Peyer's patch (tissue), 4 donors: ENCODE results near the gene CTNNBL1. TPM values are rescaled to one million over a fixed set of nuclear protein-coding genes. Genes with fewer than 3 reads are reported as not detected.
"Not testable (repeated sequence)": the region's sequence is repeated elsewhere in the genome, so short reads cannot be mapped to it uniquely, and the experiment has no call there.

Experiments
- DNase-seq, 3 donors: peaks; one replicate each; pipeline ENCODE4 v3.0.0-alpha.2; 2017 to 2019
- H3K27ac ChIP-seq, 4 donors: fragments of 200-600 bp; sonication (generic); one replicate each; pipeline ENCODE4 v1.5.1; 2016 to 2019
- H3K27me3 ChIP-seq, 2 donors: fragments of 200-600 bp; sonication (generic); one replicate each; pipeline ENCODE4 v1.5.1; 2019
- H3K36me3 ChIP-seq, 3 donors: fragments of 200-600 bp; sonication (generic); one replicate each; pipeline ENCODE4 v1.5.1; 2016 to 2019
- H3K4me1 ChIP-seq, 4 donors: fragments of 200-600 bp; sonication (generic); one replicate each; pipeline ENCODE4 v1.5.1; 2016 to 2019
- H3K4me3 ChIP-seq, 4 donors: fragments of 200-600 bp; sonication (generic); 1 replicate in 3 of 4; 2 replicates in 1 of 4; pipeline ENCODE4 v1.5.1; 2016 to 2019; ENCODE audit warnings: mild to moderate bottlenecking in 1 of 4
- H3K9me3 ChIP-seq, 4 donors: fragments of 200-600 bp; sonication (generic); one replicate each; pipeline ENCODE4 v1.5.1; 2016 to 2019; ENCODE audit warnings: mild to moderate bottlenecking in 1 of 4
- POLR2A ChIP-seq, 2 donors: fragments of 450-650 bp; IDR thresholded peaks; one replicate each; pipeline ENCODE4 v1.5.1; 2017; ENCODE audit warnings: antibody characterized with exemption in 2 of 2, mild to moderate bottlenecking in 2 of 2, moderate library complexity in 2 of 2
- total RNA-seq, 4 donors: library from RNA; depleted of rRNA; stranded (reverse); fragments of >200 nt; gene quantifications; one replicate each; pipeline ENCODE4 v1.1.0, GENCODE V29; 2016
- TF ChIP-seq, protein P1 (sequence below), 6 experiments: fragments of 450-650 bp in 4 of 6; fragments of 200-600 bp in 2 of 6; sonication (generic) in 1 of 6; IDR thresholded peaks; one replicate each; pipeline ENCODE4 v1.5.1; 2017 to 2019; ENCODE audit warnings: antibody characterized with exemption in 6 of 6, mild to moderate bottlenecking in 3 of 6, moderate library complexity in 1 of 6

The CTNNBL1 gene
- total RNA-seq, 4 donors from 2014 or later: 16.3 to 30.2 (median 23.6) TPM

DNA sequence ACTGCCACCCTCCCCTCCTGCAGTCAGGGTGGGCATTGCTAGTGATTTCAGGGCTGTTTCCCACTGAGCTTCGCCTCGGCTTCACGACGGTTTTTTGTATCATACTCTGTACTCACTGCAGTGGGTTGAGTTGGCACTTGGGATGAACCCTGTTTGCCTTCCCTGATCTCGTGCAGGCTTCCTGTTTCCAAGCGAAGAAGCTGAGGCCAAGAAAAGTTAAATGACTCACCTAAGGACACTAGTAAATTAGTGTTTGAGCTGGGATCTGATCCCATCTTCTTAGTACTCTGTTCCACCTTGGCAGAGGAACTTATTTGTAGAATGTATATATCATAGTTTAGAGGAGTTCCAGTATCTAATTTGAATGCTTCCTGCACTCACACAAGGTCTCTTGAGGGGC, 158.8 kb downstream of the CTNNBL1 start:
- no peak for DNase-seq
- Histone ChIP-seq H3K27ac (no peak overlapping the region), H3K27me3 (no peaks in the 10 kb centered on the region), H3K9me3 (no peaks in the 10 kb centered on the region), H3K36me3 (peaks cover 0 to 35% (median 0%) of the 10 kb centered on the region in 3 donors), H3K4me3 (no peak overlapping the region), H3K4me1 (no peaks in the 10 kb centered on the region)
- TF ChIP-seq, protein P1, sequence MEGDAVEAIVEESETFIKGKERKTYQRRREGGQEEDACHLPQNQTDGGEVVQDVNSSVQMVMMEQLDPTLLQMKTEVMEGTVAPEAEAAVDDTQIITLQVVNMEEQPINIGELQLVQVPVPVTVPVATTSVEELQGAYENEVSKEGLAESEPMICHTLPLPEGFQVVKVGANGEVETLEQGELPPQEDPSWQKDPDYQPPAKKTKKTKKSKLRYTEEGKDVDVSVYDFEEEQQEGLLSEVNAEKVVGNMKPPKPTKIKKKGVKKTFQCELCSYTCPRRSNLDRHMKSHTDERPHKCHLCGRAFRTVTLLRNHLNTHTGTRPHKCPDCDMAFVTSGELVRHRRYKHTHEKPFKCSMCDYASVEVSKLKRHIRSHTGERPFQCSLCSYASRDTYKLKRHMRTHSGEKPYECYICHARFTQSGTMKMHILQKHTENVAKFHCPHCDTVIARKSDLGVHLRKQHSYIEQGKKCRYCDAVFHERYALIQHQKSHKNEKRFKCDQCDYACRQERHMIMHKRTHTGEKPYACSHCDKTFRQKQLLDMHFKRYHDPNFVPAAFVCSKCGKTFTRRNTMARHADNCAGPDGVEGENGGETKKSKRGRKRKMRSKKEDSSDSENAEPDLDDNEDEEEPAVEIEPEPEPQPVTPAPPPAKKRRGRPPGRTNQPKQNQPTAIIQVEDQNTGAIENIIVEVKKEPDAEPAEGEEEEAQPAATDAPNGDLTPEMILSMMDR (IDR thresholded peaks at IDR 0.05): no peak
- TF ChIP-seq POLR2A (IDR thresholded peaks at IDR 0.05): no peak

DNA sequence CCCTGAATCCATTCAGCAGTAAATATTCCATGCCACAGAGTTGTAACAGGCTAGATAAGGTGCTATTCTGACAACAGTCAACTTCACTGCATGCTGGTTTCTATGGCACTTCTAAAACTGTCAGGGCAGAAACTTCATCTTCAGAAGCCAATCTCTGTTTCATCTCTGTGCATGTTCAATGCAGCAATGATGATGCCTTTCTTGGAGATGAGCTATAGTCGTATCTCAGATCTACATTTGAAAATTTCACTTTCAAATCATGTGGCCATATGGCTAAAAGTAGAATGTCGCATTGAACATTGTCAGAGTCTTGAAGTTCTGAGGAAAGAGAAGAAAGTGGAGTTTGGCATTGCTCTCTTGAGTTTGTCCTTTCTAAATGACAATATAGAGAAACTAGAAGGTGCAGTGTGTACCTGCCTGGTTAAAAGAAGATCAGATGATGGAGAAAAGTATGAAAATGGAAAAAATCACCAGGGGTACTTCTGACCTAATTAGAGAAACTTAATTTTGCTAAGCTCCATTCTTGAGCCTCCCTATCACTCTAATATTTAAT, 160.1 kb downstream of the CTNNBL1 start:
- peaks cover 0 to 23% (median 0%) of the 10 kb centered on the region in 3 donors for H3K36me3 ChIP-seq
- no peaks in the 10 kb centered on the region for H3K27me3 ChIP-seq
- H3K4me3 ChIP-seq: no peak overlapping the region
- DNase-seq: no peak
- TF ChIP-seq, protein P1 (IDR thresholded peaks at IDR 0.05): no peak
- TF ChIP-seq POLR2A (IDR thresholded peaks at IDR 0.05): no peak
- no peaks in the 10 kb centered on the region for H3K9me3 ChIP-seq
- H3K27ac ChIP-seq: no peak overlapping the region
- H3K4me1 ChIP-seq: no peaks in the 10 kb centered on the region

DNA sequence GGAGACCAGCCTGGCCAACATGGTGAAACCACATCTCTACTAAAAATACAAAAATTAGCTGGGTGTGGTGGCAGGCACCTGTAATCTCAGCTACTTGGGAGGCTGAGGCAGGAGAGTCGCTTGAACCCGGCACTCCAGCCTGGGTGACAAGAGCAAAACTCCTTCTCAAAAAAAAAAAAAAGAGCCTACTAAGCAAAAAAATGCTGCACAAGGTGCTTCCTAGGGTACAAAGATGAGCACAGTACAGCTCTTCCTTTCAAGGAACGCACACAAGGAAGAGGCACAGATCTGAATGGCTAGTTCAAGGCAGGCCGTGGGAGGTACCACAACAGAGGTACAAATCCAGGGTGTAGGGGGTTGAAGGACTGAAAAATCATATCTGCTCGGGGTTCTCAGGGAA, 162.2 kb downstream of the CTNNBL1 start:
- H3K36me3 ChIP-seq: peaks cover 0 to 38% (median 0%) of the 10 kb centered on the region in 3 donors
- H3K27ac ChIP-seq, H3K27me3 ChIP-seq, DNase-seq, H3K4me1 ChIP-seq, H3K4me3 ChIP-seq, H3K9me3 ChIP-seq: not testable (repeated sequence)

DNA sequence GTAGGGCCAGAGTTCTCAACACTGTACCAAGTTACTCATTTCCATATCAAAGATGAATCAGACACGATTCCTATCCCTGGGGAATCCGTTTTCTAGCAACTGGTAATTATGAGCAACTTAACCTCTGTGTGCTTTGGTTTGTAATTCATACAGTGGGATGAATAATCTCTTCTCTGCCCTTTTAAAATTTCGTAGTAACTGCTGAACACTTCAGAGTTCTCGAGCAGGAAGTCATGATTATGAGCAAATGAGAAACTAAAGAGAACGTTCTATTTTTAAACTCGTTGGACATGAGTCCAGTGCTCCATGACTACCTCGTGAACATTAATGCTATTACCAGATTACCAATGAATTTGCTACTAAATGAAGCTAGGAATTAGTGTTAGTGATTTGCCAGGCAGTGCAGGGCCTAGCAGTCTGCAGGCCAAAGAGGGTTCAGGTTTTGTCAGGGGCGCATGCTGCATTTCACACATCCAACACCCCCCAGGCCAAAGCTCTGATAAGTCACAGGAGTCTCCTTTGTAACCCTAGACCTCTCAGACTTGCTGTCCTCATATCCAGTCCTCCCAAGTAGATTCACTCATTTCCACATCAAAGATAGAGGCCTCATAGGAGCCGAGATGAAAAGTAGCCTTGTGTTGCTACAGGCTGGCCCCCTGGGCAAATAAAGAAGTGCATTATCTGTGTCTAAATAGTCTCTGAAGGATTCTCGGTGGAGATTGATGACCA, 163.3 kb downstream of the CTNNBL1 start:
- Histone ChIP-seq H3K4me1 (no peaks in the 10 kb centered on the region), H3K9me3 (no peaks in the 10 kb centered on the region), H3K36me3 (peaks cover 0 to 47% (median 0%) of the 10 kb centered on the region in 3 donors), H3K27me3 (no peaks in the 10 kb centered on the region), H3K4me3 (no peak overlapping the region), H3K27ac (no peak overlapping the region)
- no peak for DNase-seq
- no peak for TF ChIP-seq POLR2A (IDR thresholded peaks at IDR 0.05)
- TF ChIP-seq, protein P1 (IDR thresholded peaks at IDR 0.05): no peak

DNA sequence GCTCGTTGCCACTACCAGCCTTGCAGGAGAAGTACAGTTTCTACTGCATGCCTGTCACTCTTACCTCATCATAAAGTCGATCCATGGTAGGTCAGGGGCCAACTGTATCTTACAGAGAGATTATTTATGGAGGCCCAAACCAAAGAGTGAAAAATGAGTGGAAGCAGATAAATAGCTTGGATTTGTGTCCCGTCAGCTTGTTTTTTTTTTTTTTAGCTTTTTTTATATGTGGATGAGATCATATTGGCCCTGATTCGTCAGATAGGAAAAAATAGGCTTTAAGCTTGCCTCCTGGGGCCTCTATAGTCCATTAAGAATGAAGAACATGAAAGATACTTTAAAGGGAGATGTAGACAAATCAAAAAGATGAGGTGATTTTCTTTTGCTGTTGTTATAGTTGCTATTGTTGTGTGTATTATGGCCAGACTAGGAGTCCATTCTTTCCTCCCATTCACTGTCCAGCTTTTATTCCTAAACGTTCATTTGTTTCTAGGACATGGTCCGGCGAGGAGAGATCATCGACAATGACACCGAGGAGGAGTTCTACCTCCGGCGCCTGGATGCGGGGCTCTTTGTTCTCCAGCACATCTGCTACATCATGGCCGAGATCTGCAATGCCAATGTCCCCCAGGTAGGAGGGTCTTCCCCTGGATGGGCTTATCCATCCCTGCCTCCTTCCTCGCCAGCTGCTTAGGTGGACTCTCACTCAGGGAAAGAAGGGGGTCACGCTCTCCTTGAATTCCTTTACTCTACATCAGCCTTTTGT, 165.8 kb downstream of the CTNNBL1 start:
- no peak overlapping the region for H3K27ac ChIP-seq
- peaks cover 0 to 45% (median 0%) of the 10 kb centered on the region in 3 donors for H3K36me3 ChIP-seq

More for the DNA sequence above, 165.8 kb downstream of the CTNNBL1 start:
- TF ChIP-seq POLR2A (IDR thresholded peaks at IDR 0.05): no peak
- TF ChIP-seq, protein P1 (IDR thresholded peaks at IDR 0.05): no peak
- Histone ChIP-seq H3K27me3 (no peaks in the 10 kb centered on the region), H3K9me3 (no peaks in the 10 kb centered on the region), H3K4me1 (no peaks in the 10 kb centered on the region), H3K4me3 (no peak overlapping the region)
- no peak for DNase-seq
